H1 (cell line): ENCODE data around the gene GRIA1. TPM values are rescaled to one million over a fixed set of nuclear protein-coding genes. Genes with fewer than 3 reads are reported as not detected.

Source experiments
- CTCF ChIA-PET: fragments of 300-600 bp; sonication (Branson Sonifier 250); formaldehyde crosslinking; loops from one replicate; lab custom pipeline; 2021; ENCODE audit not compliant: partially characterized antibody; lab: Charles Lee
- POLR2A ChIA-PET: fragments of 300-600 bp; sonication (Branson Sonifier 250); formaldehyde crosslinking; loops from one replicate; lab custom pipeline; 2021; ENCODE audit warnings: inconsistent platforms; ENCODE audit not compliant: partially characterized antibody; lab: Charles Lee
- DNase-seq, 2 experiments: peaks; one replicate each; pipeline versions ENCODE4 v3.0.0 to v3.0.0-alpha.2; 2010 to 2022; ENCODE audit warnings: low spot score in 2 of 2, low read depth in 1 of 2, mixed read lengths in 1 of 2
- FAIRE-seq: peaks from 2 replicates; lab custom pipeline; 2011; peaks lifted over from hg19 to GRCh38; lab: Jason Lieb, UNC
- H2AFZ ChIP-seq: 2 replicates; pipeline ENCODE4 v1.8.1; 2012; ENCODE audit warnings: low read length, inconsistent platforms
- H2AK5ac ChIP-seq: 2 replicates; pipeline ENCODE4 v1.6.1; 2013; ENCODE audit warnings: low read depth, low read length
- H2BK120ac ChIP-seq: replicated peaks from 2 replicates; pipeline ENCODE3; 2013; ENCODE audit warnings: low read depth, low read length, inconsistent platforms
- H2BK12ac ChIP-seq: 2 replicates; pipeline ENCODE4 v1.6.1; 2013; ENCODE audit warnings: low read depth, low read length
- H2BK15ac ChIP-seq: 2 replicates; pipeline ENCODE4 v1.6.1; 2013; ENCODE audit warnings: low read length
- H2BK20ac ChIP-seq: 2 replicates; pipeline ENCODE4 v1.6.1; 2013; ENCODE audit warnings: low read length
- H2BK5ac ChIP-seq: 2 replicates; pipeline ENCODE4 v1.6.1; 2013; ENCODE audit warnings: low read depth, low read length
- H3K14ac ChIP-seq: 2 replicates; pipeline ENCODE4 v1.6.1; 2013; ENCODE audit warnings: inconsistent platforms; ENCODE audit not compliant: insufficient read length
- H3K18ac ChIP-seq: 2 replicates; pipeline ENCODE4 v1.6.1; 2013; ENCODE audit warnings: low read length; ENCODE audit errors: extremely low read depth
- H3K23ac ChIP-seq: 2 replicates; pipeline ENCODE4 v1.6.1; 2013; ENCODE audit warnings: inconsistent platforms; ENCODE audit not compliant: insufficient read length
- H3K23me2 ChIP-seq: 2 replicates; pipeline ENCODE4 v1.6.1; 2013; ENCODE audit warnings: low read depth, low read length
- H3K27ac ChIP-seq: 2 replicates; pipeline ENCODE4 v1.6.1; 2011; ENCODE audit warnings: low read depth, low read length, inconsistent platforms
- H3K27me3 ChIP-seq, 4 experiments: replicated peaks in 1 of 4; 1 replicate in 1 of 4; 2 replicates in 3 of 4; pipeline versions ENCODE4 v1.6.1 to v1.8.1; 2011 to 2013; ENCODE audit warnings: low read length in 3 of 4, mild to moderate bottlenecking in 3 of 4, inconsistent platforms in 2 of 4, mixed read lengths in 2 of 4, moderate library complexity in 1 of 4; ENCODE audit not compliant: control insufficient read depth in 3 of 4, insufficient read depth in 3 of 4; ENCODE audit errors: extremely low read depth in 1 of 4
- H3K36me3 ChIP-seq, 4 experiments: 2 replicates each; pipeline versions ENCODE4 v1.6.1 to v1.8.1; 2011 to 2013; ENCODE audit warnings: mild to moderate bottlenecking in 4 of 4, low read length in 3 of 4, moderate library complexity in 2 of 4, control low read depth in 1 of 4, inconsistent platforms in 1 of 4; ENCODE audit not compliant: insufficient read depth in 4 of 4, control insufficient read depth in 2 of 4
- H3K4ac ChIP-seq: replicated peaks from 2 replicates; pipeline ENCODE3; 2013; ENCODE audit warnings: low read length, low read depth, mixed read lengths, inconsistent platforms; ENCODE audit not compliant: insufficient read length
- H3K4me1 ChIP-seq, 4 experiments: replicated peaks in 1 of 4; 1 replicate in 1 of 4; 2 replicates in 3 of 4; pipeline versions ENCODE4 v1.6.1 to v1.8.1; 2011 to 2013; ENCODE audit warnings: low read length in 3 of 4, inconsistent platforms in 2 of 4, mixed read lengths in 1 of 4; ENCODE audit not compliant: insufficient read depth in 4 of 4, control insufficient read depth in 3 of 4
- H3K4me2 ChIP-seq, 2 experiments: 2 replicates each; pipeline versions ENCODE4 v1.6.1 to v1.8.1; 2011 to 2013; ENCODE audit warnings: low read depth in 2 of 2, low read length in 2 of 2, control low read depth in 1 of 2, inconsistent platforms in 1 of 2, mild to moderate bottlenecking in 1 of 2; ENCODE audit not compliant: insufficient read depth in 1 of 2
- H3K4me3 ChIP-seq, 4 experiments: fragments of 200-600, 300-600 bp in 1 of 4; sonication (generic), shearing (Covaris generic), sonication (Bioruptor Twin) in 1 of 4; 2 replicates each; pipeline versions ENCODE4 v1.5.1 to v1.8.1; 2011 to 2016; ENCODE audit warnings: low read length in 4 of 4, low read depth in 3 of 4, control low read depth in 2 of 4, inconsistent platforms in 2 of 4, mild to moderate bottlenecking in 2 of 4, mixed read lengths in 1 of 4, moderate library complexity in 1 of 4; ENCODE audit not compliant: insufficient read depth in 2 of 4; ENCODE audit errors: extremely low read depth in 1 of 4
- H3K56ac ChIP-seq: replicated peaks from 2 replicates; pipeline ENCODE3; 2013; ENCODE audit warnings: low read depth, mild to moderate bottlenecking, mixed read lengths, low read length, inconsistent platforms; ENCODE audit not compliant: insufficient read length
- H3K79me1 ChIP-seq: 2 replicates; pipeline ENCODE4 v1.6.1; 2013; ENCODE audit warnings: low read depth, low read length, control low read depth
- H3K79me2 ChIP-seq, 2 experiments: 2 replicates each; pipeline versions ENCODE4 v1.6.1 to v1.8.1; 2012 to 2013; ENCODE audit warnings: low read length in 2 of 2, mild to moderate bottlenecking in 2 of 2, inconsistent platforms in 1 of 2; ENCODE audit not compliant: insufficient read depth in 2 of 2, control insufficient read depth in 1 of 2
- H3K9ac ChIP-seq, 4 experiments: replicated peaks in 1 of 4; 1 replicate in 1 of 4; 2 replicates in 3 of 4; pipeline versions ENCODE4 v1.6.1 to v1.8.1; 2011 to 2013; ENCODE audit warnings: low read depth in 3 of 4, low read length in 3 of 4, control low read depth in 2 of 4, mild to moderate bottlenecking in 2 of 4, moderate library complexity in 2 of 4, inconsistent platforms in 1 of 4; ENCODE audit errors: extremely low read depth in 1 of 4
- H3K9me3 ChIP-seq, 2 experiments: 2 replicates each; pipeline versions ENCODE4 v1.6.1 to v1.8.1; 2012 to 2013; ENCODE audit warnings: mild to moderate bottlenecking in 2 of 2, moderate library complexity in 2 of 2, control low read depth in 1 of 2, inconsistent platforms in 1 of 2, low read depth in 1 of 2, low read length in 1 of 2, mixed read lengths in 1 of 2; ENCODE audit not compliant: insufficient read depth in 2 of 2
- H4K20me1 ChIP-seq, 2 experiments: replicated peaks in 1 of 2; 2 replicates each; pipeline versions ENCODE3 to v1.8.1; 2011 to 2013; ENCODE audit warnings: inconsistent platforms in 2 of 2, low read length in 2 of 2, mild to moderate bottlenecking in 1 of 2; ENCODE audit not compliant: insufficient read depth in 2 of 2, control insufficient read depth in 1 of 2
- H4K5ac ChIP-seq: 2 replicates; pipeline ENCODE4 v1.6.1; 2013; ENCODE audit warnings: low read length, low read depth, mixed read lengths, inconsistent platforms; ENCODE audit not compliant: insufficient read length
- H4K8ac ChIP-seq: 2 replicates; pipeline ENCODE4 v1.8.0; 2013; ENCODE audit warnings: mild to moderate bottlenecking, moderate library complexity, low read length, inconsistent platforms; ENCODE audit not compliant: insufficient read depth; ENCODE audit errors: extremely low read depth
- H4K91ac ChIP-seq: replicated peaks from 2 replicates; pipeline ENCODE3; 2013; ENCODE audit warnings: low read length, mixed read lengths, inconsistent platforms; ENCODE audit not compliant: insufficient read length
- ASH2L ChIP-seq: fragments of 200-600, 300-600 bp; sonication (generic); IDR thresholded peaks from one replicate; pipeline ENCODE4 v1.7.1; 2017; ENCODE audit warnings: low read length
- GTF2F1 ChIP-seq: IDR thresholded peaks from 2 replicates; pipeline ENCODE4 v1.6.1; 2012; ENCODE audit warnings: low read depth, low read length, improper control_type of control experiment, borderline replicate concordance
- RAD21 ChIP-seq, 2 experiments: IDR thresholded peaks in 1 of 2; conservative IDR thresholded peaks in 1 of 2; 2 replicates each; pipeline ENCODE4 v1.6.1; 2011; ENCODE audit warnings: low read depth in 2 of 2, low read length in 2 of 2, improper control_type of control experiment in 1 of 2, inconsistent platforms in 1 of 2, mild to moderate bottlenecking in 1 of 2, moderate library complexity in 1 of 2
- RBBP5 ChIP-seq: IDR thresholded peaks from 2 replicates; pipeline ENCODE4 v1.7.1; 2012; ENCODE audit warnings: low read depth, mild to moderate bottlenecking, inconsistent platforms, low read length, moderate library complexity, borderline replicate concordance
- SIX5 ChIP-seq: IDR thresholded peaks from 2 replicates; pipeline ENCODE4 v1.6.1; 2011; ENCODE audit warnings: mild to moderate bottlenecking, low read depth, low read length
- SP4 ChIP-seq: IDR thresholded peaks from 2 replicates; pipeline ENCODE4 v1.6.1; 2012; ENCODE audit warnings: low read length, inconsistent platforms
- SUZ12 ChIP-seq: fragments of 200-600 bp; sonication (generic); IDR thresholded peaks from 2 replicates; pipeline ENCODE4 v1.6.1; 2012; ENCODE audit warnings: mild to moderate bottlenecking, inconsistent platforms, low read length, moderate library complexity, mixed read lengths
- TCF12 ChIP-seq: IDR thresholded peaks from 2 replicates; pipeline ENCODE4 v1.6.1; 2011; ENCODE audit warnings: low read depth, mild to moderate bottlenecking, low read length
- USF2 ChIP-seq: IDR thresholded peaks from 2 replicates; pipeline ENCODE4 v1.6.1; 2011; ENCODE audit warnings: low read length, improper control_type of control experiment
- ZNF274 ChIP-seq: IDR thresholded peaks from 2 replicates; pipeline ENCODE4 v1.7.0; 2012; ENCODE audit warnings: low read length, borderline replicate concordance; ENCODE audit errors: extremely low read depth
- WGBS, 2 experiments: shearing (Covaris generic) in 1 of 2; methylation state at CpG; one replicate each; pipeline versions ENCODE4 v1.1.6 to v1.1.7; 2013 to 2015; ENCODE audit warnings: low lambda C conversion rate in 2 of 2, mixed read lengths in 2 of 2, inconsistent platforms in 1 of 2, low coverage in 1 of 2, missing lambda C conversion rate in 1 of 2; ENCODE audit not compliant: insufficient replicate concordance in 2 of 2, insufficient coverage in 1 of 2, insufficient read length in 1 of 2; ENCODE audit errors: extremely low coverage in 1 of 2, missing lambda C conversion rate in 1 of 2; 5-methylcytosine and 5-hydroxymethylcytosine counted together
- polyA plus RNA-seq, 7 experiments: library from polyadenylated mRNA; depleted of rRNA in 3 of 7; stranded (reverse) in 5 of 7; unstranded in 2 of 7; fragments of >200 nt in 5 of 7; fragments of 200-250 nt in 2 of 7; gene quantifications; 1 replicate in 5 of 7; 2 replicates in 1 of 7; 4 replicates in 1 of 7; pipeline versions ENCODE4 v1.2.1 to v1.2.3, GENCODE V29; 2011 to 2013; ENCODE audit warnings: missing spikeins in 2 of 7, mixed read lengths in 2 of 7
- total RNA-seq: library from RNA; stranded (reverse); fragmentation: NEBNext Ultra II Directional; extraction: Animal tissue kit (Norgen Biotek cat#: 25700); gene quantifications from 2 replicates; pipeline ENCODE4 v1.2.1, GENCODE V29; 2021
- TF ChIP-seq, protein P1 (sequence below): IDR thresholded peaks from 2 replicates; pipeline ENCODE4 v1.6.1; 2011; ENCODE audit warnings: low read depth, mild to moderate bottlenecking, low read length; ENCODE audit not compliant: insufficient read depth

Gene GRIA1
- total and polyA plus RNA-seq, 2 of the 8 experiments (the other 6 are each of a cell fraction or from before 2014, with no cell fraction given): 0.97 to 2.5 TPM

DNA sequence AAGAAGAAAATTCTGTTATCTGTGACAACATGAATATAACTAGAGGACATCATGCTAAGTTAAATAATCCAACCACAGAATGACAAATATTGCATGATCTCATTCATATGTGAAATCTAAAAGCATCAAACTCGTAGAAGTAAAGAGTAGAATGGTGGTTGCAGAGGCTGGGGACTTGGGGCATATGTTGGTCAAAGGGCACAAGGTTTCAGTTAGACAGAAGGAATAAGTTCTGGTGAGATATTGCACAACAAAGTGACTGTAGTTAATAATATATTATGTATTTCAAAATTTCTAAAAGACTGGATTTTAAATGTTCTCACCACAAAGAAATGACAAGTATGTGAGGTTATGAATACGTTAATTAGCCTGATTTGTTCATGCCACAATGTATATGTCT is 24.8 kb downstream of the GRIA1 start:
- H3K9me3 ChIP-seq: peaks cover 0 to 7% of the 10 kb centered on the region in 2 experiments; a peak in 1 of 4 replicates
- H3K23ac ChIP-seq: no peak overlapping the region
- FAIRE-seq (no peak), DNase-seq (no peak)
- POLR2A ChIA-PET: no interaction called here
- no peaks in the 10 kb centered on the region for H3K79me1 ChIP-seq
- H3K27ac ChIP-seq: no peak overlapping the region
- no peak overlapping the region for H3K14ac ChIP-seq
- 95% methylated on average over 2 of the region's 2 CpGs; no CpG with 5 or more reads in 1 of the 2 experiments for WGBS, 2 experiments
- no peak overlapping the region for H3K56ac ChIP-seq
- H3K4me2 ChIP-seq: no peak overlapping the region
- H2BK5ac ChIP-seq: no peak overlapping the region
- TF ChIP-seq SIX5 (no peak), USF2 (no peak), GTF2F1 (no peak), SUZ12 (no peak), RBBP5 (no peak), ZNF274 (no peak), ASH2L (no peak), TCF12 (no peak), SP4 (no peak), RAD21 (IDR thresholded peaks at IDR 0.05 in 1 of 2, conservative IDR thresholded peaks at IDR 0.05 in 1 of 2; ENCODE audit: low read depth in 2 of 2, low read length in 2 of 2) (no peak)
- TF ChIP-seq, protein P1, sequence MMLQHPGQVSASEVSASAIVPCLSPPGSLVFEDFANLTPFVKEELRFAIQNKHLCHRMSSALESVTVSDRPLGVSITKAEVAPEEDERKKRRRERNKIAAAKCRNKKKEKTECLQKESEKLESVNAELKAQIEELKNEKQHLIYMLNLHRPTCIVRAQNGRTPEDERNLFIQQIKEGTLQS: no peak
- no peak overlapping the region for H2BK12ac ChIP-seq
- H3K9ac ChIP-seq: no peak overlapping the region
- H4K5ac ChIP-seq: no peak overlapping the region
- H3K4ac ChIP-seq: no peak overlapping the region
- no peaks in the 10 kb centered on the region for H4K20me1 ChIP-seq
- H4K8ac ChIP-seq: no peak overlapping the region
- no peaks in the 10 kb centered on the region for H3K79me2 ChIP-seq
- H3K18ac ChIP-seq: no peak overlapping the region
- no peak overlapping the region for H2BK120ac ChIP-seq
- H2BK20ac ChIP-seq: no peak overlapping the region
- no peak overlapping the region for H4K91ac ChIP-seq
- no peaks in the 10 kb centered on the region for H3K23me2 ChIP-seq
- H3K27me3 ChIP-seq: no peaks in the 10 kb centered on the region
- H2AFZ ChIP-seq: no peak overlapping the region
- H3K36me3 ChIP-seq: no peaks in the 10 kb centered on the region
- CTCF ChIA-PET: no interaction called here
- no peak overlapping the region for H3K4me3 ChIP-seq
- H2BK15ac ChIP-seq: no peak overlapping the region
- peaks cover 7 to 15% (median 11%) of the 10 kb centered on the region in 4 experiments for H3K4me1 ChIP-seq
- no peak overlapping the region for H2AK5ac ChIP-seq
